ENCODE measurements around the gene GFOD2.
"Not testable (repeated sequence)": the region's sequence is repeated elsewhere in the genome, so short reads cannot be mapped to it uniquely, and the experiment has no call there.

GFOD2 gene

GRCh38 chr16:67699265-67699664, 19.9 kb downstream of the GFOD2 start:
- no peak for DNase-seq

GRCh38 chr16:67697422-67698185, 21.5 kb downstream of the GFOD2 start:
- DNase-seq, result no peak

GRCh38 chr16:67694611-67695010, 24.5 kb downstream of the GFOD2 start:
- DNase-seq, result no peak

- DNase-seq, result not testable (repeated sequence)
These were observed 25.4 kb downstream of the GFOD2 start for GRCh38 chr16:67693517-67694285.

- DNase-seq, result no peak
These were observed 33.6 kb downstream of the GFOD2 start for GRCh38 chr16:67685388-67686112.

DNA sequence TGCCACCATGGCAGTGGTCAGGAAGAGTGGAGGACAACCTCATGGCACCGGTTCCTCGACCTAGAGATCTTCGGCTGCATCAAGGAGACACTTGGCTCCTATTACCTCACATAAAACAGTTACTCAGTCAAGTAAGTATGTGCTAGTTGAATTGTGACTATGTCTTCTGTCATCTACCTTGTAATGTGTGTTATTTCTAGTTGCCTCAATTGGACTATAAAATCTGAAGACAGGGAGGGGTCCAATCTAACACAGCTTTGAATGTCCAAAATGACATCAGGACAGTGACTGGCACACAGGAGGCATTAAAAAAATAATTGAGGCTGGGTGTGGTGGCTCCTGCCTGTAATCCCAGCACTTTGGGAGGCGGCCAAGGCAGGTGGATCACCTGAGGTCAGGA, 35.3 kb downstream of the GFOD2 start:
- no peak for DNase-seq

DNA sequence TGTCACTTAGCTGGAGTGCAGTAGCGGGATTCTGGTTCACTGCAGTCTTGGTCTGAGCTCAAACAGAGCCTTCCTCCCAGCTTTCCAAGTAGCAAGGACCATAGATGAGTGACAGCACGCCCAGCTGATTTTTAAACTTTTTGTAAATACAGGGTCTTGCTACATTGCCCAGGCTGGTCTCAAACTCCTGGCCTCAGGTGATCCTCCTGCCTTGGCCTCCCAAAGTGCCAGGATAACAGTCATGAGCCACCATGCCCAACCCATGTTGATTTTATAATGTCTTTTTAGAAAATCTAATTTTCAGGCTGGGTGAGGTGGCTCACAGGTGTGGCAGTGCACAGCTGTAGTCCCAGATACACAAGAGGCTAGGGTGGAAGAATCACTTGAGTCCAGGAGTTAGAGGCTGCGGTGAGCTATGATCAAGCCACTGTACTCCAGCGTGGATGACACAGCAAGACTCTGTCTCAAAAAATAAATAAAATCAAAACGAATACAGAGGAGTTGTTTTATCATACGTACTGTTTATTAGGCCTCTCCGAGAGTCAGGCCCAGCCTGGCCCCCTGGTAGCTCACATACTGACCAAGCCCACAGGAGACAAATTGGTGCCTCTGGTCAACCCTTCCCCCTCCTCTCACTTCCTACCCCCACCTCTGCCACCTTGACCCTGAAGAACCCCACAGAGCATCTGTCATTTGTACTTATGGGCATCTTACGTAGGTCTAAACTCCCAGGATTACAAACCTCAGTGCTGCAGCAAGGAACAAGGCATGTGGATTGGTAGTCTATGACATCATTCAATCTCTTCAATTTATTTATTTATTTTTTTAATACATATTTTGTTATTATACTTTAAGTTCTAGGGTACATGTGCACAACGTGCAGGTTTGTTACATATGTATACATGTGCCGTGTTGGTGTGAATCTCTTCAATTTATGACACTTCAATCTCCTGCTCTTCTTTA, 38.9 kb downstream of the GFOD2 start:
- DNase-seq, result no peak

- no peak for DNase-seq
These were observed 40.6 kb downstream of the GFOD2 start for GRCh38 chr16:67678354-67679023.

DNA sequence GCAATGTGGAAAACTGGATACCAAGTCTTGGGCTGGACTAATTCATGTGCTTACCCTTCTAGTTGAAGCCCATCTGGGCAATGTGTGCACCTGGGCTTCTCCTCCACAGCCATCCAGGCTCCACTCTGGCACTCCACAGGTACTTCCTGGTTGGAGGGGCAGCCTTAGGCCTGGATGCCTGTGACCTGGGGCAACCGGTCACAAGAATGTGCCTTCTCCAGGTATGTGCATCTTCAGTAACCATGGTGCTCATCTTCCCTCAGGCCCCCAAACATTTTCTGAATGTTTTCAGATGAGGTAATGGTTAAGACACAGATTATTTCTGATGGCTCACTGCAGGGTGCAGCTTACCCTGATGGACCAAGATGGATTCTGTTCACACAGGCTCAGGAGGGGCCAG, 41.4 kb downstream of the GFOD2 start:
- DNase-seq, result no peak

DNA sequence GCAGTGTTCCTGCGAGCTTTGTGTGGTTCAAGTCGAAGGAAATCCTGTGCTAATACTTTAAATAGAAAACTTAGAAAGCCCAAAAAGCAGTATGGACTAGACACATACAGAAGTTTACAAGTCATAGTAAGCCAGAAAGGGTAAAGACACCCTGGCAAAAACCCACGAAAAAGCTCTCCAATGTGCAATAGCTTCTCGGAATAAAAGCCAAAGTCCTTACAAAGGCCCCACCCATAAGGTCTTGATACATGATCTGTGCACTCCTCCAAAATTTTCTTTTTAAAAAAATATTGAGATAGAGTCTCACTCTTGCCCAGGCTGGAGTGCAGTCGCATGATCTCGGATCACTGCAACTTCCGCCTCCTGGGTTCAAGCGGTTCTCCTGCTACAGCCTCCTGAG, 42.2 kb downstream of the GFOD2 start:
- no peak for DNase-seq

GRCh38 chr16:67676516-67676915, 42.6 kb downstream of the GFOD2 start:
- no peak for DNase-seq

DNA sequence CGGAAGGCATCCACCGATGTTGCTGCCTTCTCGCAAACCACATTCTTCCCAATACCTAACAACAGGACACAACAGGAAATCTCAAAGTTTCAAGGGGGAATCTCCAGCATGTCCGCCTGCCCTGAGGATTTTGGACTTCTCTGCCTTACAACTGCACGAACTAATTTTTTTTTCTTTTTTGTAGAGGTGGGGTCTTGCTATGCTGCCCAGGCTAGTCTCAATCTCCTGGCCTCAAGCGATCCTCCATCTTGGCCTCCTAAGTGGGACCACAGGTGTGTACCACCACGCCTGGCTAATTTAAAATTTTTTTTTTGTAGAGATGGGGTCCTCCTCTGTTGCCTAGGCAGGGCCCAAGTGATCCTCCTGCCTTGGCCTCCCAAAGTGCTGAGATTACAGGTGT, 43.1 kb downstream of the GFOD2 start:
- DNase-seq, result no peak

GRCh38 chr16:67675579-67675935, 43.6 kb downstream of the GFOD2 start:
- no peak for DNase-seq

- no peak for DNase-seq
These were observed 44.1 kb downstream of the GFOD2 start for GRCh38 chr16:67674851-67675578.

GRCh38 chr16:67673712-67674580, 45.2 kb downstream of the GFOD2 start:
- DNase-seq, result no peak

DNA sequence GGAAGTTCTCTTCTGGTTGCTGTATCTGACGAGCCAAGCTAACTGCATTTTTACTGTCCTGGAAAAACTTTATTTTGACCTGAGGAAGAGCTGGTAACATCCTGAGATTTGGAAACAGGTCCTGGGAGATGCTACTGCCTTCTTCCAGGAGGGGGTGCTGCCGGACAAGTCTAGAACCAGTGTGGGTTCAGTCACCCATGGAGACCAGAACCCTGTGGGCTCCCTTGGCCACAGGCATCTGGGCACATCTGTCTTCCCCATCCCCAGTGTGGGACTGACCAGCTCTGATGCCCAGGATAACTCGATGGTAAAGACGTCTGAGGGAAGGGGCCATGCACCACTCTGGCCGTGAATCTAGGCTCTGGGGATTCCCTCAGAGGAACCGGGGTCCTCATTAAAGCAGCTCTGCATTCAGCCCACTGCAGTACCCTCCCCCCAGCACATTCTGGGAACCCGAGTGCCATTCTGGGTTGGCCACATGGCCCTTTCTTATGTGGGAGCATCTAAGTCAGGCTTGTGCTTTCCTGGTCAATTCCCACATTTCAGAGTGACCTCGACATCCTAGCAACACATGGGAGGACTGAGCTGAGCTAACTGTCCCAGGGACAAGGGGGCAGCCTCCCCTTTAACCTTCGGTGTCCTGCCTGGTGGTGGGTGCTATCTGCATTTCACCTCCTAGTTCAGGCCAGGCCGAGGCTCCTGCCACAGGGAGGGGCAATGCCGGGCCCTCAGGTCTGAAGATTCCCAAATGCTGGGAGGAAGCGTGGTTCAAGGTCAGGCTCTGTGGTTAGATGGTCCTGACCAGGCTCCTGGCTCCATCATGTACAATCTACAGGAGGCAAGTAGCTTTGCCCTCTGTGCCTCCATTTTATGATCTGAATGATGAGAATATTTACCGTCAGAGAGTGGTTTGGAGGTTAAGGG, 46.1 kb downstream of the GFOD2 start:
- peak; percentile 19 for DNase-seq

GRCh38 chr16:67672306-67672705, 46.8 kb downstream of the GFOD2 start:
- no peak for DNase-seq

DNA sequence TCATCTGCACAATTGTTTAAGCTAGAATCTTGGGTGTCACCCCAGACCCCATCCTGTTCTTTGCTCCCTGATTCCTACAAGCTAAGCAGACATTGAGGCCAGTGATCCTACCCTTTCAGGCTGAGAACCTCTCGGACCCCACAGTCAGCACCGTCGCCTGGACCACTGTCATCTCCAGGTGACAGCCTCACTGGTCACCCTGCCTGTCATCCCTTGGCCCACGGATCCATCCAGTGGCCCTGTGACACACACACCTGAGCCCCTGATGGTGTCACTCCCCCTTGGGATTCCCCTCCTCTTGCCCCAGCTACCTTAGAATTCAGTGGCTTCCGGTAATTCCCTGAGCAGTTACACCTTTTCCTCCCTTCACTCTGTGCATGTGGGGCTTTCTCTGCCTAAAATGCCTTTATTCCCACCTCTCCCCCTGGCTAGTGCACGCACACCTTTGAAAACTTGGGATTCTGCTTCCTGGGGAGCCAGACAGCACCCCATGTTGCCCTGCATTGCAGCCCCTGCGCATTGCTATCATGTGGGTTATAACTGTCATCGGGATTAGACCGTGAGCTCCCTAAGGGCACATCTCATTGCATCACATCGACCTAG, 49.5 kb downstream of the GFOD2 start:
- DNase-seq, result no peak
